Measurements from ENCODE around the gene ABHD2. TPM values are rescaled to one million over a fixed set of nuclear protein-coding genes. Genes with fewer than 3 reads are reported as not detected.

Gene ABHD2
- total and polyA plus RNA-seq, 9 of the 15 experiments (the other 6 are each of a cell fraction or from before 2014, with no cell fraction given), result 16.9 to 99.8 (median 47.5) TPM

GRCh38 chr15:89114990-89115389 is 26.7 kb downstream of the ABHD2 start:
- CTCF ChIA-PET (ENCODE audit: low intra/inter-chr PET ratio), result no interaction called here
- H3K4me1 ChIP-seq (replicated peaks in 1 of 2; ENCODE audit: control insufficient read depth in 2 of 2, insufficient read depth in 2 of 2, low read length in 2 of 2), result peaks cover 0 to 16% of the 10 kb centered on the region in 2 experiments; a peak in 4 of 5 replicates
- POLR2A ChIA-PET, result interaction anchor here (0.9 to 4.0 kb wide), 4 partner anchors 10 to 25 kb away, joined by 3 to 11 read pairs (median 7); no protein-coding TSS in a partner anchor
- H2AFZ ChIP-seq (ENCODE audit: low read depth, low read length), result no peak overlapping the region
- H3K9ac ChIP-seq (ENCODE audit: insufficient read depth in 1 of 2, low read depth in 2 of 2, low read length in 2 of 2), result no peak overlapping the region
- H3K36me3 ChIP-seq (ENCODE audit: control insufficient read depth, insufficient read depth, low read length), result peaks cover 77% of the 10 kb centered on the region
- H4K20me1 ChIP-seq (replicated peaks; ENCODE audit: control insufficient read depth, insufficient read depth, low read length), result no peaks in the 10 kb centered on the region
- no peak overlapping the region for H3K27ac ChIP-seq (ENCODE audit: extremely low read depth, low read depth, low read length)
- H3K27me3 ChIP-seq (ENCODE audit: control insufficient read depth in 2 of 2, insufficient read depth in 2 of 2, low read length in 2 of 2), result no peaks in the 10 kb centered on the region
- H3K9me3 ChIP-seq (replicated peaks; ENCODE audit: control insufficient read depth, insufficient read depth, low read depth, low read length), result no peaks in the 10 kb centered on the region
- in situ Hi-C loops (cut with MboI), result no loop called here
- peak; percentile 6 for FAIRE-seq
- intact Hi-C loops (cut with micrococcal nuclease), result no loop called here
- TF ChIP-seq ARID3B (CRISPR knock-in tag; IDR thresholded peaks at IDR 0.05; ENCODE audit: borderline replicate concordance) (no peak), ERF (CRISPR knock-in tag; IDR thresholded peaks at IDR 0.05) (no peak), HLTF (IDR thresholded peaks at IDR 0.05) (no peak), YY1 (IDR thresholded peaks at IDR 0.05; ENCODE audit: borderline replicate concordance in 1 of 3, control insufficient read depth in 1 of 3, extremely low read depth in 1 of 3, insufficient read depth in 3 of 3, insufficient read length in 1 of 3, insufficient replicate concordance in 2 of 3, low read depth in 1 of 3, low read length in 2 of 3) (no peak), RFX1 (IDR thresholded peaks at IDR 0.05) (peak; percentile 75), NELFE (IDR thresholded peaks at IDR 0.05; ENCODE audit: insufficient read depth, insufficient read length) (no peak)
- BruUV-seq (replicated peaks), result no TSS peak
- H3K9me1 ChIP-seq (ENCODE audit: control insufficient read depth, insufficient read depth, low read length), result no peaks in the 10 kb centered on the region
- WGBS (ENCODE audit: insufficient coverage, low coverage, missing lambda C conversion rate), result 70% methylated on average over 3 of the region's 3 CpGs
- H3K79me2 ChIP-seq (ENCODE audit: control insufficient read depth, insufficient read depth, low read length), result peaks cover 51% of the 10 kb centered on the region
- H3K4me2 ChIP-seq (ENCODE audit: insufficient read depth, low read length), result no peak overlapping the region
- no peak for ATAC-seq
- no peak overlapping the region for H3K4me3 ChIP-seq
- DNase-seq (ENCODE audit: extremely low read depth in 1 of 4, low spot score in 3 of 4), result no peak
